Osteocyte (in vitro differentiated cells): ENCODE results near the gene LNX2. TPM values are rescaled to one million over a fixed set of nuclear protein-coding genes. Genes with fewer than 3 reads are reported as not detected.

ENCODE experiments used
- DNase-seq: peaks from one replicate; pipeline ENCODE4 v3.0.0; 2021; ENCODE audit warnings: mixed read lengths; ENCODE audit not compliant: unreplicated experiment; ENCODE audit errors: extremely low spot score
- H3K27ac Mint-ChIP-seq: one replicate; pipeline ENCODE4 v1.8.0; 2021; ENCODE audit warnings: mild to moderate bottlenecking, mixed read lengths; ENCODE audit not compliant: unreplicated experiment
- H3K27me3 Mint-ChIP-seq: one replicate; pipeline ENCODE4 v1.8.0; 2021; ENCODE audit warnings: mixed read lengths; ENCODE audit not compliant: unreplicated experiment
- H3K36me3 Mint-ChIP-seq: one replicate; pipeline ENCODE4 v1.8.0; 2021; ENCODE audit warnings: mixed read lengths; ENCODE audit not compliant: unreplicated experiment
- H3K4me1 Mint-ChIP-seq: one replicate; pipeline ENCODE4 v1.8.0; 2021; ENCODE audit warnings: mixed read lengths; ENCODE audit not compliant: unreplicated experiment
- H3K4me3 Mint-ChIP-seq: one replicate; pipeline ENCODE4 v1.8.0; 2021; ENCODE audit warnings: mild to moderate bottlenecking, moderate library complexity, mixed read lengths; ENCODE audit not compliant: unreplicated experiment
- H3K9me3 Mint-ChIP-seq: one replicate; pipeline ENCODE4 v1.8.0; 2021; ENCODE audit warnings: mixed read lengths; ENCODE audit not compliant: unreplicated experiment
- total RNA-seq: library from RNA; stranded (reverse); gene quantifications from 2 replicates; pipeline ENCODE4 v1.2.1, GENCODE V29; 2021
- TF ChIP-seq, protein P1 (sequence below): fragments of 200-600 bp; sonication (generic); IDR thresholded peaks from 2 replicates; pipeline ENCODE4 v1.5.0; 2021; ENCODE audit warnings: antibody characterized with exemption, mild to moderate bottlenecking, moderate library complexity

LNX2 gene
- total RNA-seq, 1 donor from 2014 or later, result 7.2 TPM

DNA sequence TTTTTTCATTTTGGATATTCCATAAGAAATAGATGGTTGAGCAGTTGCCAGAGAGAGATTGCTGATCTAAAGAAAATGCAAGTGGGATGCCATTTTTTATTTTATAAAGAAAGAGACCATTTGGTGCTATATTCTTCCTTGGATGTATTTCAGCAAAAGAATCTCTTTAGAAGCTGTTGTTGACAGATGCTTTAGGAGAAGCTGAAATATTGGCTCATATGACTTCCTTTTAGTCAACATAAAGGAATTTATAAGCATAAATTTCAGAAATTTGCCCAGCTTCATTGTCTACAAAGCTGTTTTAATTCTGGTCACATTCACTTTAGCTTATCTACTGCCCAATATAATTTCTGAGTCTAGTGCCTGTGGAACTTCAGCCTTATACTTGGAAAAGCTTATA lies 38.2 kb upstream of the LNX2 start:
- TF ChIP-seq, protein P1, sequence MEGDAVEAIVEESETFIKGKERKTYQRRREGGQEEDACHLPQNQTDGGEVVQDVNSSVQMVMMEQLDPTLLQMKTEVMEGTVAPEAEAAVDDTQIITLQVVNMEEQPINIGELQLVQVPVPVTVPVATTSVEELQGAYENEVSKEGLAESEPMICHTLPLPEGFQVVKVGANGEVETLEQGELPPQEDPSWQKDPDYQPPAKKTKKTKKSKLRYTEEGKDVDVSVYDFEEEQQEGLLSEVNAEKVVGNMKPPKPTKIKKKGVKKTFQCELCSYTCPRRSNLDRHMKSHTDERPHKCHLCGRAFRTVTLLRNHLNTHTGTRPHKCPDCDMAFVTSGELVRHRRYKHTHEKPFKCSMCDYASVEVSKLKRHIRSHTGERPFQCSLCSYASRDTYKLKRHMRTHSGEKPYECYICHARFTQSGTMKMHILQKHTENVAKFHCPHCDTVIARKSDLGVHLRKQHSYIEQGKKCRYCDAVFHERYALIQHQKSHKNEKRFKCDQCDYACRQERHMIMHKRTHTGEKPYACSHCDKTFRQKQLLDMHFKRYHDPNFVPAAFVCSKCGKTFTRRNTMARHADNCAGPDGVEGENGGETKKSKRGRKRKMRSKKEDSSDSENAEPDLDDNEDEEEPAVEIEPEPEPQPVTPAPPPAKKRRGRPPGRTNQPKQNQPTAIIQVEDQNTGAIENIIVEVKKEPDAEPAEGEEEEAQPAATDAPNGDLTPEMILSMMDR, result no peak
- Mint-ChIP-seq H3K27me3 (no peaks in the 10 kb centered on the region), H3K36me3 (peaks cover 6% of the 10 kb centered on the region), H3K4me1 (peaks cover 12% of the 10 kb centered on the region), H3K4me3 (no peak overlapping the region), H3K27ac (peak overlapping the region; percentile 47), H3K9me3 (no peaks in the 10 kb centered on the region)
- DNase-seq, result no peak

DNA sequence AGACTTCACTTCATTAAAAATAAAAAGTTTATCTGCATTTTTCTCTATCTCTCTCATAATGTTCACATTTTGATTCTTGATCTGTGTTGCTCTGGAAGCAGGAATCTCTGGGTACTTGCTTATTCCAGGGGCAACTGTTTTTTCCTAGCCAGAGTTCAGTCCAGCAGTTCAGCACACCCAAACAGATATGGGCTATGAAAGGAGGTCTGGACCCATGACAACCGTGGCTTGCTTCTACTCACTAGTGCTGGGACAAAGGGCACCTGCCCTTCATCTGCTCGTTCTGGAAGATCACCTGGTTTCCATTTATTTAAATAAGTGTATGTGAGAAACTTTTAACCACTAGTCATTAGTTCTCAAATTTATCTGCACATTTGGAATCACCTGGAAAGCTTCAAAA lies 37.4 kb upstream of the LNX2 start:
- H3K4me3 Mint-ChIP-seq, result no peak overlapping the region
- TF ChIP-seq, protein P1, result no peak
- DNase-seq, result no peak
- no peak overlapping the region for H3K27ac Mint-ChIP-seq
- H3K36me3 Mint-ChIP-seq, result peaks cover 10% of the 10 kb centered on the region
- peaks cover 12% of the 10 kb centered on the region for H3K4me1 Mint-ChIP-seq
- H3K9me3 Mint-ChIP-seq, result no peaks in the 10 kb centered on the region
- no peaks in the 10 kb centered on the region for H3K27me3 Mint-ChIP-seq

DNA sequence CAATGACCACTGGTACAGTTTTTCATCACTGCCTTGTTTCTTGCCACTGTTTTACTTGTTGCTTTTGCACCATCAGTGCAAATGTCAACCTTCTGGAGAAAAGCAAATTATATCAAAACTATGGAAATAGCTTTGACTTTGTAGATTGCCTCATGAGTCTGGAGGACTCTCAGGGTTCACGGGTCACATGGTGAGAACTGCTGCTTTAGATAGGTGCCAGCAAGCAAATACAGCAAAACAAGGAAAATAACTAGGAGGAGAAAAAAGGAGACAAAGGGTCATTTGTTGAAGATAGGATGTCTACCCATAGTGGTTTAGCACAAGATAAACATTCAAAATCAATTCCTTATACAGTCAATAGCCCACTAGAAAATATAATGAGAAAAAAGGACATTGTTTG lies 34.5 kb upstream of the LNX2 start:
- Mint-ChIP-seq H3K27me3 (no peaks in the 10 kb centered on the region), H3K4me1 (peaks cover 12% of the 10 kb centered on the region), H3K36me3 (peaks cover 29% of the 10 kb centered on the region), H3K4me3 (no peak overlapping the region), H3K9me3 (peaks cover 7% of the 10 kb centered on the region), H3K27ac (no peak overlapping the region)
- no peak for DNase-seq
- TF ChIP-seq, protein P1, result no peak

DNA sequence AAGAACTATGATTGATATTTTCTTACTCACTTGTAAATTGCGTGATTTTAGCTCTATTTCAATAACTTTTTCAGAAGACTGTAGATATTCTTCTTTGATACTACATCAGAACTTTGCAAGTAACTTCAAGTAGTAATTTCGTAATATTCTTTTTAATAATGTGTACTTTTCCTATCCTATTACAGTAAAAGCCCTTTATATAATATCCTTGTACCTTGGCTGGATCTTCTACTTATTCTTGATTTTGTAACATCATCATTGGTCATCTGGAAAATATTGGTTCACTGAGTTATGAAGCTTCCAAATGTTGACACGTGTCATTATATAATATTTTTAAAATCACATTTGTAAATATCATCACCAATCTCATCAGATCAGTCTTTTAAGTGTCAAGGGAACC lies 33.7 kb upstream of the LNX2 start:
- no peak for DNase-seq
- Mint-ChIP-seq H3K27me3 (no peaks in the 10 kb centered on the region), H3K9me3 (peaks cover 11% of the 10 kb centered on the region), H3K36me3 (peaks cover 37% of the 10 kb centered on the region), H3K27ac (no peak overlapping the region), H3K4me1 (peaks cover 12% of the 10 kb centered on the region), H3K4me3 (no peak overlapping the region)
- TF ChIP-seq, protein P1, result no peak

DNA sequence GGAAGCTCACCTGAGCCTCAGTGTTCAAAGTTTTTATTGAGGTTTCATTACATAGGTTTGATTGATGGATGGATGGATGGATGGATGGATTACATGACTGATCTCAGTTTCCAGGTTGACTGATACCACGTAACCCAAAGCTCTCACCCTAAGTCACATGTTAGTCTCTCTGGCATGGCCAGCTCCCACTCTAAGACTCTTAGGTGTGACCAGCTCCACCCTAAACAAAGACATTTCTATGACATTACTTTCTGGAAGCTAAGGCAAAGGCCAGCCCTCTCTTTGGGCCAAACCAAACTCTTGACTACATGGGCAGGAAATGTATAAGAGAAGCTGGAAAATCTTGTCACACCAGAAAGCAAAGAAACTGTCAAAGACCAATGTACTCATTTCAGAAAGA lies 30.0 kb upstream of the LNX2 start:
- TF ChIP-seq, protein P1, result no peak
- no peak overlapping the region for H3K27ac Mint-ChIP-seq
- peaks cover 45% of the 10 kb centered on the region for H3K36me3 Mint-ChIP-seq
- peaks cover 4% of the 10 kb centered on the region for H3K4me1 Mint-ChIP-seq
- H3K9me3 Mint-ChIP-seq, result peaks cover 11% of the 10 kb centered on the region
- no peaks in the 10 kb centered on the region for H3K27me3 Mint-ChIP-seq
- no peak overlapping the region for H3K4me3 Mint-ChIP-seq
- DNase-seq, result no peak
